Suppressor macrophage (primary cell): ENCODE measurements around the gene AP1M2.
A peak's percentile ranks its signal among the peaks of the same experiment; 100 is the strongest.
"Not testable (repeated sequence)": the region's sequence is repeated elsewhere in the genome, so short reads cannot be mapped to it uniquely, and the experiment has no call there.

Experiments
- DNase-seq, 4 experiments: peaks; one replicate each; pipeline ENCODE4 v3.0.0-alpha.2; 2020 to 2022

The AP1M2 gene

DNA sequence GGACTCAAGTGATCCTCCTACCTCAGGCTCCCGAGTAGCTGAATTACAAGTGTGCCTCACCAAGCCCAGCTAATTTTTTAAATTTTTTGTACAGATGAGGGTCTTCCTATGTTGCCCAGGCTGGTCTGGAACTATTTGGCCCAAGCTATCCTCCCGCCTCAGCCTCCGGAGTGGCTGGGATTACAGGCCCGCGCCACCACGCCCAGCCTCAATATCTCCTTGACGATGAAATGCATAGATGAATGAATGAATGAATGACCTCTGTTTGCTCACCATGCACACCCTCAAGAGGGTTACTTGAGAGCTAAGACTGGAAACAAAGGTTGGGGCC, 14.9 kb upstream of the AP1M2 start:
- DNase-seq: no peak

- no peak for DNase-seq
These were observed 13.0 kb upstream of the AP1M2 start for GRCh38 chr19:10600149-10600548.

DNA sequence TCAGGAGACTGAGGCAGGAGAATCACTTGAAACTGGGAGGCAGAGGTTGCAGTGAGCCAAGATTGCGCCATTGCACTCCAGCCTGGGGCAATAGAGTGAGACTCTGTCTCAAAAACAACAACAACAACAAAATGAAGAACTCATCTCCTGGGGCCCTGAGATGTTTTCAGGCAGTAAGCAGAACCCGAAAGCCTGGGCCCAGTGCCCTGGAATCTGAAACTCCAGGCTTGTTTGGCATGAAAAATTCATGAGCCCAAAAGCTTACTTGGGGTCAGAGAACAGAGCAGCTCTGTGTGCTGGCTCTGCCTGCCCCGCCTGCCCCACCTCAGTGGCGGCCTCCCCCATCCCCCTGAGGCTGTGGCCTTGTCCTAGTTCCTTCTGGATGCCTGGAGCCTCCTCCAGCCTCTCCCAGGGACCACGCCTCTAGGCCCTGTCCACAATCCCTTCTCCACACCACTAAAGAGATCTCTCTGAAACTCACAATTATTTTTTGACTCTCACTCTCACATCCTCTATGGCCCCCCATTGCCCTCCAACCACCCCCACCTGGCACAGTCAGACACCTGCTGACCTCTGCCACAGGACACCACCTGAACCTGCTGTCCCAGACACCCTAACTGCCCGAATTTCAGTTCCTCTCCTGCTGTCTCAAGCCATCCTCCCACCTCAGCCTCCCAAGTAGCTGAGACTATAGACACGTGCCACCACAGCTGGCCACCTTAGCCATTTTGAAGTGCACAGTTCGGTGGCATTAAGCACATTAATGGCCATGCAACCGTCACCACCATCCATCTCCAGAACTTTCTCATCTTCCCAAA, 6.9 kb upstream of the AP1M2 start:
- DNase-seq: peak; percentile 56 to 71 (median 68)

- no peak for DNase-seq
These were observed 6.0 kb upstream of the AP1M2 start for GRCh38 chr19:10593148-10593547.

- no peak for DNase-seq
These were observed 683 bp upstream of the AP1M2 start for GRCh38 chr19:10587839-10588150.

- DNase-seq: no peak
These were observed 716 bp downstream of the AP1M2 start for GRCh38 chr19:10586396-10586795.

GRCh38 chr19:10583036-10583776, 3.9 kb downstream of the AP1M2 start:
- DNase-seq: peak; percentile 20 to 61 (median 48)

- peak in 3 of 4 experiments; percentile 34 to 56 (median 50) for DNase-seq
These were observed 5.0 kb downstream of the AP1M2 start for GRCh38 chr19:10582091-10582490.

- peak; percentile 96 for DNase-seq
These were observed 6.0 kb downstream of the AP1M2 start for GRCh38 chr19:10580979-10581631.

- no peak for DNase-seq
These were observed 9.2 kb downstream of the AP1M2 start for GRCh38 chr19:10577951-10578350.

- no peak for DNase-seq
These were observed 11.9 kb downstream of the AP1M2 start for GRCh38 chr19:10575011-10575716.

GRCh38 chr19:10574462-10574861, 12.7 kb downstream of the AP1M2 start:
- no peak for DNase-seq

DNA sequence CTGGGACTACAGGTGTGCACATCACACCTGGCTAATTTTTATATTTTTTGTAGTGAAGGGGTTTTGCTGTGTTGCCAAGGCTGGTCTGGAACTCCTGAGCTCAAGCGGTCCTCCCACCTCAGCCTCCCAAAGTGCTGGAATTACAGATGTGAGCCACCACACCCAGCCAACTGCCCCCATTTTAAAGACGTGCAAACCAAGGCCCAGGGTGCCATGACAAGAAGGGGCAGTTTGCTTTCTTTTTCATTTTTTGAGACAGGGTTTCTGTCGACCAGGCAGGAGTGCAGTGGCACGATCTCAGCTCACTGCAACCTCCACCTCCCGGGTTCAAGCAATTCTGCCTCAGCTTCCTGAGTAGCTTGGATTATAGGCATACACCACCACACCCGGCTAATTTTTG, 13.3 kb downstream of the AP1M2 start:
- DNase-seq: not testable (repeated sequence)

- peak; percentile 100 for DNase-seq
These were observed 18.1 kb downstream of the AP1M2 start, which contains the start of gene CDKN2D for GRCh38 chr19:10568826-10569651. Gene CDKN2D (minus strand): TSS chr19:10568979. CDS start chr19:10568653, 326 bp downstream.

DNA sequence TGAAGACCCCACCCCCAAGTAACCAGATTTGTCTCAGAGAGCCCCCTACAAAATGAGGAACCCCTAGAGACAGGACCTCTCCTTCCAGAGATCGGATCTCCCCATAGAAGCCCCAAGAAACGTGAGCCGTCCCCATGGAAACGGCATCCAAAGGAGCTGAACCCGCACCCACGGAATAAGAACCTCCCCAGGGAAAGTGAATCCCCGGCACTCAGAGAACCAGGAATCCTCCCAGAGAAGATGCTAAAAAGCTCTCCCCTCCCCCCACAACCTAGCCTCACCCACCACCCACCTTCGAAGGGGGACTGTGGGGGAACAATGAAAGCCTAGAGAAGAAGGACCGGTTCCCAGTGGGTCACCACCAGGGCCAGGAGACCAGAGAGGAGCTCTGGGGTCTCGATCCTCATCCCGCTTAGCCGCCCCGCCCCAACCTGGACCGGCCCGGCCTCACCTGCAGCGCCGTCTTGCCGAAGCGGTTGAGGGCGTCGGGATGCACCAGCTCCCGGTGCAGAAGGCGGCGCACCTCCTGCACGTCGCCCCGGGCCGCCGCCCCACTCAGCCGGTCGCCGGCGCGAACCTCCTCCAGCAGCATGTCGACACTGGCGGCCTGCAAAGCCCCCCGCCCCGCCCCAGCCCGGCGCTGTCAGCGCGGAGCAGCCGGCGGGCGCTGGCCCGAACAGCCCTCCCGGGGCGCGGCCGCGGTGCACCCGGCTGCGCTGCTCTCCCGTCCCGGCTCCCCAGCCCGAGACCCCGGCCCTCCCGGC, 18.9 kb downstream of the AP1M2 start:
- peak in 1 of 4 experiments; percentile 12 for DNase-seq

GRCh38 chr19:10567656-10568055, 19.5 kb downstream of the AP1M2 start:
- no peak for DNase-seq

- peak; percentile 22 to 57 (median 44) for DNase-seq
These were observed 20.3 kb downstream of the AP1M2 start for GRCh38 chr19:10566658-10567410.

GRCh38 chr19:10566408-10566657, 20.8 kb downstream of the AP1M2 start:
- no peak for DNase-seq

DNA sequence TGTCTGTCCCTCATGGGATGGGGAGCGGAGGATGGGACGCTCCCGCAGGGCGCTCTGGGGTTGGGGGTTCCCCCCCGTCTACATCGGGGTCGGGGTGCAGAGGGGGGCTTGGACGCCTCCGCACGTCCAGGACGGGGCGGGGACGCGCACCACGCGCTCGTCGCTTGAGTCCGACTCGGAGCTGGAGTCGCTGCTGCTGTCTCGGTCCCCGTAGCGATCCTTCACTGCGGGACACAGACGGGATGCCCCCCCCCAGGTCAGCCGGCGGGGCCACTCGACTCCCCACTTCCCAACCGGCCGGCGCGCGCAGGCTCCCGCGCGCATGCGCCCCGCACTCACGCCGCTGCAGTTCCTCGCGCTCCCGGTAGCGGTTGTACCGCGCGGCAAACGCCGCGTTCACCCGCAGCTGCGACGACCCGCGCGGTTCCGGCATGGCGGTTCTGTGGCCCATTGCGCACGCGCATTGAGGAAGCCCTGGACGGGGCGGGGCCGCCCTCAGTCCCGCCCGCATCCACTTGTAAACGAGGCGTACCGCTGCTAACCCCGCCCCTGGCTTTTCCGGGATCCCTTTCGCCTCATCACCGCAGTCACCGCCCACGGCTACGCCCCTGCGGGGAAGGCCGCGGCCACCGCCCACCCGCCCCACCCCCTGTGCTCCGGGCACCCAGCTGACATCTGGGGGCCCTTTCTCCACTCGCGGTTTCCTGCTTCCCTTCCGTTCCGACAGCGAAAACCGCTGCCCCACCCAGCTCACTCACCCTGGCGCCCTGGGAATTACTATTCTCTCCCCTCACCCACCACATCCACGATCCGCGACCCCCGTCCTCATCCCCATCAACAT, 21.3 kb downstream of the AP1M2 start, which contains the start of gene KRI1:
TSS of gene KRI1 (minus strand) at position 444 of the 841 bp plus-strand sequence. CDS start at position 433, 11 bp downstream.
- peak; percentile 99 to 100 (median 100) for DNase-seq
